Astrocyte (in vitro differentiated cells and primary cell): ENCODE measurements around the gene OR10C1. TPM values are rescaled to one million over a fixed set of nuclear protein-coding genes. Genes with fewer than 3 reads are reported as not detected.
"Not testable (repeated sequence)": the region's sequence is repeated elsewhere in the genome, so short reads cannot be mapped to it uniquely, and the experiment has no call there.

Source experiments
- DNase-seq: peaks from one replicate; pipeline ENCODE4 v3.0.0-alpha.2; 2010; ENCODE audit warnings: low read depth
- FAIRE-seq: peaks from 2 replicates; lab custom pipeline; 2011; peaks lifted over from hg19 to GRCh38; lab: Jason Lieb, UNC
- H2AFZ ChIP-seq: 2 replicates; pipeline ENCODE4 v1.6.0; 2012; ENCODE audit warnings: low read depth, low read length, inconsistent platforms
- H3K27ac ChIP-seq: 2 replicates; pipeline ENCODE4 v1.5.1; 2011; ENCODE audit warnings: low read depth, low read length, inconsistent platforms
- H3K27me3 ChIP-seq: 2 replicates; pipeline ENCODE4 v1.6.0; 2011; ENCODE audit warnings: low read length, inconsistent platforms; ENCODE audit not compliant: insufficient read depth
- H3K36me3 ChIP-seq: 2 replicates; pipeline ENCODE4 v1.5.1; 2011; ENCODE audit warnings: low read length, inconsistent platforms; ENCODE audit not compliant: insufficient read depth
- H3K4me1 ChIP-seq: 2 replicates; pipeline ENCODE4 v1.5.1; 2011; ENCODE audit warnings: low read length, inconsistent platforms; ENCODE audit not compliant: insufficient read depth
- H3K4me2 ChIP-seq: 2 replicates; pipeline ENCODE4 v1.6.0; 2012; ENCODE audit warnings: low read length, inconsistent platforms
- H3K4me3 ChIP-seq: 2 replicates; pipeline ENCODE4 v1.5.1; 2011; ENCODE audit warnings: low read depth, mild to moderate bottlenecking, low read length, inconsistent platforms; ENCODE audit not compliant: insufficient read depth
- H3K79me2 ChIP-seq: 2 replicates; pipeline ENCODE4 v1.6.0; 2012; ENCODE audit warnings: mild to moderate bottlenecking, low read length, inconsistent platforms; ENCODE audit not compliant: insufficient read depth
- H3K9ac ChIP-seq: 2 replicates; pipeline ENCODE4 v1.6.0; 2012; ENCODE audit warnings: mild to moderate bottlenecking, low read length, inconsistent platforms
- H3K9me3 ChIP-seq: 2 replicates; pipeline ENCODE4 v1.5.1; 2012; ENCODE audit warnings: low read depth, mild to moderate bottlenecking, low read length, inconsistent platforms; ENCODE audit not compliant: insufficient read depth
- H4K20me1 ChIP-seq: 2 replicates; pipeline ENCODE4 v1.6.0; 2012; ENCODE audit warnings: low read length, inconsistent platforms; ENCODE audit not compliant: insufficient read depth
- H3K27ac Mint-ChIP-seq: one replicate; pipeline ENCODE4 v1.8.0; 2021; ENCODE audit warnings: mild to moderate bottlenecking, mixed read lengths; ENCODE audit not compliant: unreplicated experiment
- H3K27me3 Mint-ChIP-seq: one replicate; pipeline ENCODE4 v1.8.0; 2021; ENCODE audit warnings: low read depth, mixed read lengths; ENCODE audit not compliant: unreplicated experiment
- H3K36me3 Mint-ChIP-seq: one replicate; pipeline ENCODE4 v1.8.0; 2021; ENCODE audit warnings: low read depth, mixed read lengths; ENCODE audit not compliant: unreplicated experiment
- H3K4me1 Mint-ChIP-seq: one replicate; pipeline ENCODE4 v1.8.0; 2021; ENCODE audit warnings: low read depth, mixed read lengths; ENCODE audit not compliant: unreplicated experiment
- H3K4me3 Mint-ChIP-seq: one replicate; pipeline ENCODE4 v1.8.0; 2021; ENCODE audit warnings: mild to moderate bottlenecking, moderate library complexity, mixed read lengths; ENCODE audit not compliant: unreplicated experiment
- H3K9me3 Mint-ChIP-seq: one replicate; pipeline ENCODE4 v1.8.0; 2021; ENCODE audit warnings: mild to moderate bottlenecking, mixed read lengths; ENCODE audit not compliant: unreplicated experiment
- EZH2 ChIP-seq: IDR thresholded peaks from 2 replicates; pipeline ENCODE4 v1.6.1; 2012; ENCODE audit warnings: mild to moderate bottlenecking, low read length, inconsistent platforms; ENCODE audit not compliant: insufficient read depth
- total RNA-seq: library from RNA; stranded (reverse); gene quantifications from 2 replicates; pipeline ENCODE4 v1.2.1, GENCODE V29; 2021
- TF ChIP-seq, protein P1 (sequence below): IDR thresholded peaks from 2 replicates; pipeline ENCODE4 v1.5.1; 2011; ENCODE audit warnings: low read depth, mild to moderate bottlenecking, inconsistent platforms, low read length, moderate library complexity; ENCODE audit not compliant: insufficient read depth

The OR10C1 gene
- total RNA-seq, 1 donor from 2014 or later, result not detected

- no peak for DNase-seq
- H4K20me1 ChIP-seq, result no peaks in the 10 kb centered on the region
- H3K9ac ChIP-seq, result no peak overlapping the region
- no peaks in the 10 kb centered on the region for H3K4me1 ChIP-seq
- no peak overlapping the region for H3K27ac Mint-ChIP-seq
- H3K4me3 Mint-ChIP-seq, result no peak overlapping the region
- peaks cover 4% of the 10 kb centered on the region for H3K9me3 ChIP-seq
- H3K27ac ChIP-seq, result no peak overlapping the region
- H3K27me3 ChIP-seq, result no peaks in the 10 kb centered on the region
- no peaks in the 10 kb centered on the region for H3K36me3 ChIP-seq
- peaks cover 17% of the 10 kb centered on the region for H3K4me1 Mint-ChIP-seq
- peaks cover 2% of the 10 kb centered on the region for H3K9me3 Mint-ChIP-seq
- no peaks in the 10 kb centered on the region for H3K79me2 ChIP-seq
- FAIRE-seq, result no peak
- H3K4me3 ChIP-seq, result no peak overlapping the region
- H2AFZ ChIP-seq, result no peak overlapping the region
- no peak overlapping the region for H3K4me2 ChIP-seq
- TF ChIP-seq, protein P1, sequence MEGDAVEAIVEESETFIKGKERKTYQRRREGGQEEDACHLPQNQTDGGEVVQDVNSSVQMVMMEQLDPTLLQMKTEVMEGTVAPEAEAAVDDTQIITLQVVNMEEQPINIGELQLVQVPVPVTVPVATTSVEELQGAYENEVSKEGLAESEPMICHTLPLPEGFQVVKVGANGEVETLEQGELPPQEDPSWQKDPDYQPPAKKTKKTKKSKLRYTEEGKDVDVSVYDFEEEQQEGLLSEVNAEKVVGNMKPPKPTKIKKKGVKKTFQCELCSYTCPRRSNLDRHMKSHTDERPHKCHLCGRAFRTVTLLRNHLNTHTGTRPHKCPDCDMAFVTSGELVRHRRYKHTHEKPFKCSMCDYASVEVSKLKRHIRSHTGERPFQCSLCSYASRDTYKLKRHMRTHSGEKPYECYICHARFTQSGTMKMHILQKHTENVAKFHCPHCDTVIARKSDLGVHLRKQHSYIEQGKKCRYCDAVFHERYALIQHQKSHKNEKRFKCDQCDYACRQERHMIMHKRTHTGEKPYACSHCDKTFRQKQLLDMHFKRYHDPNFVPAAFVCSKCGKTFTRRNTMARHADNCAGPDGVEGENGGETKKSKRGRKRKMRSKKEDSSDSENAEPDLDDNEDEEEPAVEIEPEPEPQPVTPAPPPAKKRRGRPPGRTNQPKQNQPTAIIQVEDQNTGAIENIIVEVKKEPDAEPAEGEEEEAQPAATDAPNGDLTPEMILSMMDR, result no peak
- no peak for TF ChIP-seq EZH2
- H3K27me3 Mint-ChIP-seq, result no peaks in the 10 kb centered on the region
- no peaks in the 10 kb centered on the region for H3K36me3 Mint-ChIP-seq
Observed at GRCh38 chr6:29426654-29427053, 12.5 kb upstream of the OR10C1 start.

DNA sequence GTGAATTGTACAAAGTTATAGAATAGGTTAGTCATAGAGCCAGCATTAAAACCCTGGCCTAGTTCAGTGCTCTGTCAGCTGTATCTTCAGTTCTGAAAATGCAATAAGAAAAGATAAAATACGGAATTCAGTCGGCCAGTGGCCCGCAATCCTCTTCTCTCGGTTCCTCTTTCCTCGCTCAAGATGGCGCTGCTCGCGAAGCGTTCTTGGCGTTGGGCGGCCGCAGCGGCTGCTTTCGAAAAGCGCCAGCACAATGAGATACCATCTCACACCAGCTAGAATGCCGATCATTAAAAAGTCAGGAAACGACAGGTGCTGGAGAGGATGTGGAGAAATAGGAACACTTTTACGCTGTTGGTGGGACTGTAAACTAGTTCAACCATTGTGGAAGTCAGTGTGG, 2.4 kb upstream of the OR10C1 start:
- not testable (repeated sequence) for H3K4me1 ChIP-seq, H3K36me3 ChIP-seq, H3K27me3 ChIP-seq, DNase-seq, H3K9me3 ChIP-seq, H3K4me1 Mint-ChIP-seq, H2AFZ ChIP-seq, H3K9ac ChIP-seq, FAIRE-seq, H3K4me3 ChIP-seq, H3K79me2 ChIP-seq, H3K4me2 ChIP-seq, H3K4me3 Mint-ChIP-seq, H3K27ac ChIP-seq, H4K20me1 ChIP-seq, H3K27ac Mint-ChIP-seq, H3K27me3 Mint-ChIP-seq, H3K36me3 Mint-ChIP-seq
- peaks cover 13% of the 10 kb centered on the region for H3K9me3 Mint-ChIP-seq

DNA sequence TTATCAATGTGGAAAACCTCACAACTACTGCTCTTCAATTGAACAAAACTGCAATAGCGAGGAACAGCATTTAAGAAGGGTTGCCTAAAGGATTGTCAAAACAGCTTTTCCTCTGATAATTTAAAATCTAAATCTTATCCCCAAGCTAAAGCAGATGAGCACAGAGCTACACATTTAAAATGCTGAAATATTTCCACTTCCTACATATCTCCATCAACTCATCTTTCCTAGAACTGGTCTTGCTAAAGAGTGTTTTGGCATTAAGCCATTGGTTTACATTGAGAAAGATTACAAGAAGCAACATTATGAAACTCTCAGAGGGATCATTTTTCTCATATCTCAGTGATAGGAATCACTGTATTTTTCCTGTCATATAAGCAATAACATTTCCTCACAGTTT, 3.6 kb downstream of the OR10C1 start:
- Histone ChIP-seq H3K27ac (no peak overlapping the region), H3K36me3 (no peaks in the 10 kb centered on the region)

DNA sequence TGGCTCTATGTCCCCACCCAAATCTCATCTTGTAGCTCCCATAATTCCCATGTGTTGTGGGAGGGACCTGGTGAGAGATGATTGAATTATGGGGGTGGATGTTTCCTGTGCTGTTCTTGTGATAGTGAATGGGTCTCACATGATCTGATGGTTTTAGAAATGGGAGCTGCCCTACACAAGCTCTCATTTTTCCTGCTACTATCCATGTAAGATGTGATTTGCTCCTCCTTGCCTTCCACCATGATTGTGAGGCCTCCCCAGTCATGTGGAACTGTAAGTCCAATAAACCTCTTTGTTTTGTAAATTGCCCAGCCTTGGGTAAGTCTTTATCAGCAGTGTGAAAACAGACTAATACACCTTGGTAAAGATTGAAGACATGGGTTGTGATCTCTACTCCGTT, 4.9 kb downstream of the OR10C1 start:
- not testable (repeated sequence) for H3K27ac Mint-ChIP-seq

More for the DNA sequence above, 3.6 kb downstream of the OR10C1 start:
- Mint-ChIP-seq H3K9me3 (peaks cover 3% of the 10 kb centered on the region), H3K27ac (no peak overlapping the region), H3K36me3 (peaks cover 2% of the 10 kb centered on the region), H3K27me3 (peaks cover 4% of the 10 kb centered on the region), H3K4me1 (peaks cover 20% of the 10 kb centered on the region), H3K4me3 (no peak overlapping the region)
- Histone ChIP-seq H3K79me2 (no peaks in the 10 kb centered on the region), H3K4me1 (peaks cover 2% of the 10 kb centered on the region), H4K20me1 (no peaks in the 10 kb centered on the region), H3K9ac (no peak overlapping the region), H3K9me3 (peaks cover 7% of the 10 kb centered on the region), H3K4me3 (no peak overlapping the region), H3K27me3 (no peaks in the 10 kb centered on the region), H3K4me2 (no peak overlapping the region), H2AFZ (no peak overlapping the region)
- TF ChIP-seq EZH2, result no peak
- TF ChIP-seq, protein P1, result no peak
- DNase-seq, result no peak
- no peak for FAIRE-seq

More for the DNA sequence above, 4.9 kb downstream of the OR10C1 start:
- DNase-seq, H3K27me3 Mint-ChIP-seq, H3K4me1 ChIP-seq, H3K36me3 Mint-ChIP-seq, H3K9me3 ChIP-seq, H3K9me3 Mint-ChIP-seq, H3K27me3 ChIP-seq, H3K4me2 ChIP-seq, H3K4me3 ChIP-seq, H3K4me3 Mint-ChIP-seq, H2AFZ ChIP-seq, H3K9ac ChIP-seq, H3K36me3 ChIP-seq, H4K20me1 ChIP-seq, H3K79me2 ChIP-seq, FAIRE-seq, H3K27ac ChIP-seq: not testable (repeated sequence)
- peaks cover 27% of the 10 kb centered on the region for H3K4me1 Mint-ChIP-seq
